GM21786 (cell line): Measurements from ENCODE around the gene OR5M11.
"Not testable (repeated sequence)": the region's sequence is repeated elsewhere in the genome, so short reads cannot be mapped to it uniquely, and the experiment has no call there.

Experiments used
- ATAC-seq: cut with Tn5 transposase; IDR thresholded peaks from one replicate; pipeline ENCODE4 v1.9.1; 2021; ENCODE audit not compliant: unreplicated experiment

Gene OR5M11

DNA sequence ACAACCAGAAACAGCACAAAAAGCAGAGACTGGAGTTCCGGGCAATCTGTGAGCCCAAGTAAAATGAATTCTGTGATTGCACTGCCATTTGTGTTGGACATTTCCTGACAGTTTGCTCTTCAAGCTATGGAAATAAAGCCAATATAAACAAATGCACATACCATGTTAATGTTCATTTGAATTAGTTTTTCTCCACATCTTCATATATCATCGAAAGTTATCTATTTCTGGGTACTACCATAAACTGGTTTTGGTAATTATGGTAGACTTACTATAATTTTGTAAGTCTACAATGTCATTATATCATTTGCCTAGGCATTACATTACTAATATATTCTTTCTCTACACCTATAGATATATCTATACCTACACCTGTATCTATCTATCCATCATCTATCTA is at the start of gene OR5M11:
OR5M11 (minus strand) TSS at position 101 of the 400 bp plus-strand sequence; CDS start at position 101, 0 bp downstream.
- ATAC-seq = no peak

GRCh38 chr11:56592088-56592717 is 49.1 kb upstream of the OR5M11 start:
- ATAC-seq = not testable (repeated sequence)

GRCh38 chr11:56577621-56578020 is 34.6 kb upstream of the OR5M11 start, which contains the start of gene OR5M10:
Gene OR5M10 (minus strand): TSS chr11:56577721. CDS start chr11:56577721, 0 bp downstream.
- no peak for ATAC-seq

GRCh38 chr11:56558574-56558973 is 15.5 kb upstream of the OR5M11 start:
- ATAC-seq = no peak

DNA sequence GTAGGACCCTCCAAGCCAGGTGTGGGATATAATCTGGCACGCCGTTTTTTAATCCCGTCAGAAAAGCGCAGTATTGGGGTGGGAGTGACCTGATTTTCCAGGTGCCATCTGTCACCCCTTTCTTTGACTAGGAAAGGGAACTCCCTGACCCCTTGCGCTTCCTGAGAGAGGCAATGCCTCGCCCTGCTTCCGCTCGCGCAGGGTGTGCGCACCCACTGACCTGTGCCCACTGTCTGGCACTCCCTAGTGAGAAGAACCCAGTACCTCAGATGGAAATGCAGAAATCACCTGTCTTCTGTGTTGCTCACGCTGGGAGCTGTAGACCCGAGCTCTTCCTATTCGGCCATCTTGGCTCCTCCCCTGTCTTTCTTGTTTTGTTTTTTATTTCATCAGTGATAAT is 11.6 kb upstream of the OR5M11 start:
- not testable (repeated sequence) for ATAC-seq

GRCh38 chr11:56545531-56545930 is 2.5 kb upstream of the OR5M11 start:
- ATAC-seq = no peak

DNA sequence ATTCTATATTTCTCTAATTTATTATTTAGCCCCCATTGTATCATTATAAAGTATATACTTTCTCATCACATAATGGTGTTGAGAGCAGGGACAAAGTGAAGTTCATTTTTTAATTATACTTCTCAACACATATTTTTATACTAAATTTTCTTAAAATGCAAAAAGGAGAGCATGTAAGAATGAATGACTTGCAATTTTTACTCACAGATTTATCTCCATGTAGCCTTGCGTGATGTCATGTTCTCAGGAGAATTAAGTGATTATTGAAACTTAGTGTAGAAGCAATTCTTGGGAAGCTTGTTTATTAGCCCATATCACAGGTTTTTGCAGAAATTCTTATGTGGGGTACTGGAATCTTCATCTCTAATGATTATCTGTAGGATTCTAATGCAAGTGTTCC is 682 bp upstream of the OR5M11 start:
- no peak for ATAC-seq

GRCh38 chr11:56533054-56533740 is 9.9 kb downstream of the OR5M11 start:
- no peak for ATAC-seq

DNA sequence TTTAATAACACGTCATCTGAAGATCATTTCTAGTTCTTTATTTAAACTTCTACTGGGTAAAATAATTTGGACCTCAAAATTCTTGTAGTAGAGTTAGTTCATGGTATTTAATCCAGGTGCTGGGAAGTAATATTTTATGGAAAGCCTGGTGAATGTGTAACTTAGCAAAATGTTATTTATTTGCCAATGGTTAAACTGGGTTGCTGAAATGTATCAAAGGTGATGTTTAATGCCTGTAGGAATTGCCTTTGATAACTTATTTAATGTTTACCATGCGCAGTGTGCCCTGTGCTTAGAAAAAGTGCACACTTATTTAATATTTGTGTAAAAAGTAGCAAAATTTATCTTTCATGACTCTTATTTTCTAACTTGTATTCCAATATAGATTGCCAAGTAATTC is 11.2 kb downstream of the OR5M11 start:
- ATAC-seq = no peak

GRCh38 chr11:56522008-56522407 is 21.0 kb downstream of the OR5M11 start:
- ATAC-seq = no peak

DNA sequence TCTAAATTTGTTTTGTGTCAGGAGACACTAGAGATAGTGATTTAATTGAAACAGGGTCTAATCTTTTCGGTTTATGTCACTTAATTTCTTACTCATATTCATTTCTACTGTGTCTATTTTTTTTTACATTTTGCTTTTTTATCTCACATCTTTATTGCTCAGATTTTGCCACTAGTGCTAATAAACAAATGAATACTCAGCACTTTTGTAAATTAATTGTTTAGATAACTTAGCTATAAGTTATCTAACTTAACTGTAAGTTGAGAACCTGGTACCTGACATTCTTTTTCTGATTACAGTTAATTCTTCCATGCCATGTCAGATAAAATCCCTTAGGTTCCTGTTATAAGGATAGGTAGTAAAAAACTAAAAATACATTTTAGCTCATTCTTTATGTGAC is 29.8 kb downstream of the OR5M11 start:
- no peak for ATAC-seq

- ATAC-seq = no peak
Measured at GRCh38 chr11:56509439-56509838, 33.6 kb downstream of the OR5M11 start.

- ATAC-seq = no peak
Measured at GRCh38 chr11:56497010-56497409, 46.0 kb downstream of the OR5M11 start.

DNA sequence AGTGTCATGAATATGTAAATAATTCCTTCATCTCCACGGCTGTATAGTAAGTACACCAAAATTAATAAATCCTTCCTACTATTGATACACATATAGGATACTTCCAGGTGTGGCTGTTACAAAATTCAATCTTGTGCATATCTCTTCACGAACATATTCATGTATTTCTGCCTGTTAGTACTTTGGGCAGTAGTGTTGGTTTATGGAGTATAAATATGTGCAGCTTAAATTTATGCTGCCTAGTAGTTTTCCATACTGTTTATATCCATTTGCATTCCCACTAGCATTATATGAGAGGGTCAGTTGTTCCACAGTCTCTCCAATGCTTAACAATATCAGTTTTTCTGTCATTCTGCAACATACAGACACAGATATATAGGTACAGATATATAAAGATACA is 47.9 kb downstream of the OR5M11 start:
- no peak for ATAC-seq
